HepG2 (cell line): Measurements from ENCODE around the gene MB21D2. TPM values are rescaled to one million over a fixed set of nuclear protein-coding genes. Genes with fewer than 3 reads are reported as not detected.

Experiments
- CAMTA2 ChIP-seq: sonication (generic); formaldehyde crosslinking; IDR thresholded peaks from 2 replicates; pipeline ENCODE4 v1.4.0; 2020; ENCODE audit warnings: mild to moderate bottlenecking, missing genetic modification reagents, borderline replicate concordance
- CENPX ChIP-seq: sonication (generic); formaldehyde crosslinking; IDR thresholded peaks from 2 replicates; pipeline ENCODE4 v1.9.0; 2021; ENCODE audit warnings: mild to moderate bottlenecking, missing genetic modification reagents, moderate library complexity
- JUN ChIP-seq: sonication (generic); formaldehyde crosslinking; IDR thresholded peaks from 2 replicates; pipeline ENCODE4 v1.4.0; 2020; ENCODE audit warnings: mild to moderate bottlenecking, missing genetic modification reagents
- MIXL1 ChIP-seq: IDR thresholded peaks from 2 replicates; pipeline ENCODE4 v1.6.1; 2016
- MTF1 ChIP-seq: sonication (generic); formaldehyde crosslinking; IDR thresholded peaks from 2 replicates; pipeline ENCODE4 v1.5.0; 2020; ENCODE audit warnings: missing genetic modification reagents
- NKX3-1 ChIP-seq: sonication (generic); formaldehyde crosslinking; IDR thresholded peaks from 2 replicates; pipeline ENCODE4 v1.5.0; 2020; ENCODE audit warnings: missing genetic modification reagents
- POLR2AphosphoS5 ChIP-seq: IDR thresholded peaks from 2 replicates; pipeline ENCODE4 v1.6.1; 2012; ENCODE audit warnings: low read depth, low read length
- POLR2G ChIP-seq: fragments of 200-400 bp; formaldehyde crosslinking; IDR thresholded peaks from 2 replicates; pipeline ENCODE4 v1.6.1; 2018; ENCODE audit warnings: mild to moderate bottlenecking, low read depth, low read length, moderate library complexity
- REXO4 ChIP-seq: sonication (generic); formaldehyde crosslinking; IDR thresholded peaks from 2 replicates; pipeline ENCODE4 v1.8.0; 2022; ENCODE audit warnings: missing genetic modification reagents, mild to moderate bottlenecking, borderline replicate concordance
- SP1 ChIP-seq, 2 experiments: fragments of 450-650 bp in 1 of 2; sonication (generic) in 1 of 2; formaldehyde crosslinking in 1 of 2; IDR thresholded peaks; 2 replicates each; pipeline versions ENCODE4 v1.4.0 to v1.6.1; 2016 to 2020; ENCODE audit warnings: missing genetic modification reagents in 1 of 2
- SP5 ChIP-seq: IDR thresholded peaks from 2 replicates; pipeline ENCODE4 v1.6.1; 2016; ENCODE audit warnings: low read depth, borderline replicate concordance
- TSC22D2 ChIP-seq: sonication (generic); formaldehyde crosslinking; IDR thresholded peaks from 2 replicates; pipeline ENCODE4 v1.5.1; 2020; ENCODE audit warnings: missing genetic modification reagents, mild to moderate bottlenecking, borderline replicate concordance
- WIZ ChIP-seq: sonication (generic); formaldehyde crosslinking; IDR thresholded peaks from 2 replicates; pipeline ENCODE4 v1.5.1; 2020; ENCODE audit warnings: mild to moderate bottlenecking, missing genetic modification reagents
- ZFAT ChIP-seq: sonication (generic); formaldehyde crosslinking; conservative IDR thresholded peaks from 2 replicates; pipeline ENCODE4 v1.8.1; 2023; ENCODE audit warnings: missing genetic modification reagents, inconsistent platforms
- ZNF569 ChIP-seq: sonication (generic); formaldehyde crosslinking; IDR thresholded peaks from 2 replicates; pipeline ENCODE4 v1.5.0; 2020; ENCODE audit warnings: mild to moderate bottlenecking, missing genetic modification reagents, moderate library complexity, borderline replicate concordance
- ZNF570 ChIP-seq: sonication (generic); formaldehyde crosslinking; IDR thresholded peaks from 2 replicates; pipeline ENCODE4 v1.4.0; 2020; ENCODE audit warnings: mild to moderate bottlenecking, missing genetic modification reagents, borderline replicate concordance
- ZNF670 ChIP-seq: sonication (generic); formaldehyde crosslinking; IDR thresholded peaks from 2 replicates; pipeline ENCODE4 v1.8.0; 2022; ENCODE audit warnings: mild to moderate bottlenecking, missing genetic modification reagents, borderline replicate concordance
- ZNF703 ChIP-seq: sonication (generic); formaldehyde crosslinking; IDR thresholded peaks from 2 replicates; pipeline ENCODE4 v1.5.1; 2020; ENCODE audit warnings: missing genetic modification reagents, mild to moderate bottlenecking, moderate library complexity, borderline replicate concordance
- ZNF883 ChIP-seq: sonication (generic); formaldehyde crosslinking; IDR thresholded peaks from 2 replicates; pipeline ENCODE4 v1.5.1; 2020; ENCODE audit warnings: mild to moderate bottlenecking, missing genetic modification reagents; ENCODE audit errors: not compliant biosample characterization
- polyA plus RNA-seq, 8 experiments: library from polyadenylated mRNA; depleted of rRNA in 3 of 8; stranded (reverse) in 7 of 8; unstranded in 1 of 8; fragments of >200 nt; fragmentation: Illumina TruSeq in 4 of 8; extraction: Trizol in 4 of 8; gene quantifications; 2 replicates each; pipeline versions ENCODE4 v1.2.1 to v1.2.3, GENCODE V29; 2011 to 2016; ENCODE audit warnings: low read depth in 4 of 8, missing spikeins in 1 of 8, mixed read lengths in 1 of 8; ENCODE audit not compliant: insufficient read depth in 1 of 8
- total RNA-seq, 5 experiments: library from RNA; depleted of rRNA; stranded (reverse); fragments of >200 nt; fragmentation: Illumina TruSeq; extraction: Trizol; gene quantifications; 2 replicates each; pipeline ENCODE4 v1.2.3, GENCODE V29; 2016; ENCODE audit warnings: low read depth in 1 of 5
- TF ChIP-seq, protein P1 (sequence below): sonication (generic); formaldehyde crosslinking; IDR thresholded peaks from 2 replicates; pipeline ENCODE4 v1.8.1; 2023; ENCODE audit warnings: missing genetic modification reagents, mild to moderate bottlenecking, borderline replicate concordance
- TF ChIP-seq, protein P2 (sequence below): sonication (generic); formaldehyde crosslinking; IDR thresholded peaks from 2 replicates; pipeline ENCODE4 v1.4.0; 2020; ENCODE audit warnings: mild to moderate bottlenecking, missing genetic modification reagents, borderline replicate concordance
- TF ChIP-seq, protein P3 (sequence below): sonication (generic); formaldehyde crosslinking; IDR thresholded peaks from 2 replicates; pipeline ENCODE4 v1.9.0; 2022; ENCODE audit warnings: missing genetic modification reagents, mild to moderate bottlenecking, borderline replicate concordance
- TF ChIP-seq, protein P4 (sequence below): IDR thresholded peaks from 2 replicates; pipeline ENCODE4 v1.6.1; 2016; ENCODE audit warnings: mild to moderate bottlenecking
- TF ChIP-seq, protein P5 (sequence below): sonication (generic); formaldehyde crosslinking; IDR thresholded peaks from 2 replicates; pipeline ENCODE4 v1.8.1; 2022; ENCODE audit warnings: low read depth, mild to moderate bottlenecking, missing genetic modification reagents

The MB21D2 gene
- total and polyA plus RNA-seq, 2 of the 13 experiments (the other 11 are each of a cell fraction or from before 2014, with no cell fraction given), result 0.90 to 1.6 TPM

DNA sequence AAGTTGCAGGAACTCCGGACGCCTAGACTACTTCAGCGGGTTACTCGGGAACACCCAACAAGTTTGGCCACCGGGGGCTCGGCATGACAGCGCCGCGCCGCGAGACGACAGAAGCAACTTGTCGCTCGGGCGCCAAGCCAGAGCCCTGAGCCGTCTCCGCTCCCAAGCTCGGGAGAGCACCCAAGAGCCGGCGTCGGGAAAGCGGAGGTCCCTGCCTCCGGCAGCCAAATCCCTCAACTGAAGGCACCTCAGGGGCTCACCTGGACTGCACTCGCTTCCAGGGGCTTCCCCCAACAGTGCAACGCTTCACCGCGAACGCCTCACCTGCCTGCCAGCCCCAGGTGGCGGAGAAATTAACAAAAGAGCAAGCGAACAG, 640 bp downstream of the MB21D2 start (continued):
- TF ChIP-seq ZNF670, result peak; percentile 31; the same call in 1 of the 2 replicates
- no peak for TF ChIP-seq POLR2G
- TF ChIP-seq, protein P1, sequence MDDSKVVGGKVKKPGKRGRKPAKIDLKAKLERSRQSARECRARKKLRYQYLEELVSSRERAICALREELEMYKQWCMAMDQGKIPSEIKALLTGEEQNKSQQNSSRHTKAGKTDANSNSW (CRISPR knock-in tag), result no peak
- TF ChIP-seq WIZ (CRISPR knock-in tag), result no peak
- no peak for TF ChIP-seq ZNF569 (CRISPR knock-in tag)
- no peak for TF ChIP-seq CENPX (CRISPR knock-in tag)
- no peak for TF ChIP-seq SP1 (IDR thresholded peaks at IDR 0.05)
- TF ChIP-seq SP1 (CRISPR knock-in tag; IDR thresholded peaks at IDR 0.05), result no peak
- TF ChIP-seq, protein P2, sequence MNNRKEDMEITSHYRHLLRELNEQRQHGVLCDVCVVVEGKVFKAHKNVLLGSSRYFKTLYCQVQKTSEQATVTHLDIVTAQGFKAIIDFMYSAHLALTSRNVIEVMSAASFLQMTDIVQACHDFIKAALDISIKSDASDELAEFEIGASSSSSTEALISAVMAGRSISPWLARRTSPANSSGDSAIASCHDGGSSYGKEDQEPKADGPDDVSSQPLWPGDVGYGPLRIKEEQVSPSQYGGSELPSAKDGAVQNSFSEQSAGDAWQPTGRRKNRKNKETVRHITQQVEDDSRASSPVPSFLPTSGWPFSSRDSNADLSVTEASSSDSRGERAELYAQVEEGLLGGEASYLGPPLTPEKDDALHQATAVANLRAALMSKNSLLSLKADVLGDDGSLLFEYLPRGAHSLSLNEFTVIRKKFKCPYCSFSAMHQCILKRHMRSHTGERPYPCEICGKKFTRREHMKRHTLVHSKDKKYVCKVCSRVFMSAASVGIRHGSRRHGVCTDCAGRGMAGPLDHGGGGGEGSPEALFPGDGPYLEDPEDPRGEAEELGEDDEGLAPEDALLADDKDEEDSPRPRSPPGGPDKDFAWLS (CRISPR knock-in tag), result no peak
- TF ChIP-seq CAMTA2 (CRISPR knock-in tag), result no peak
- no peak for TF ChIP-seq JUN
- TF ChIP-seq POLR2AphosphoS5, result no peak
- no peak for TF ChIP-seq NKX3-1 (CRISPR knock-in tag)
- TF ChIP-seq ZFAT (CRISPR knock-in tag), result no peak
- no peak for TF ChIP-seq MIXL1 (CRISPR knock-in tag)
- no peak for TF ChIP-seq SP5 (CRISPR knock-in tag)
- TF ChIP-seq ZNF883, result no peak
- TF ChIP-seq, protein P3, sequence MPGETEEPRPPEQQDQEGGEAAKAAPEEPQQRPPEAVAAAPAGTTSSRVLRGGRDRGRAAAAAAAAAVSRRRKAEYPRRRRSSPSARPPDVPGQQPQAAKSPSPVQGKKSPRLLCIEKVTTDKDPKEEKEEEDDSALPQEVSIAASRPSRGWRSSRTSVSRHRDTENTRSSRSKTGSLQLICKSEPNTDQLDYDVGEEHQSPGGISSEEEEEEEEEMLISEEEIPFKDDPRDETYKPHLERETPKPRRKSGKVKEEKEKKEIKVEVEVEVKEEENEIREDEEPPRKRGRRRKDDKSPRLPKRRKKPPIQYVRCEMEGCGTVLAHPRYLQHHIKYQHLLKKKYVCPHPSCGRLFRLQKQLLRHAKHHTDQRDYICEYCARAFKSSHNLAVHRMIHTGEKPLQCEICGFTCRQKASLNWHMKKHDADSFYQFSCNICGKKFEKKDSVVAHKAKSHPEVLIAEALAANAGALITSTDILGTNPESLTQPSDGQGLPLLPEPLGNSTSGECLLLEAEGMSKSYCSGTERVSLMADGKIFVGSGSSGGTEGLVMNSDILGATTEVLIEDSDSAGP (CRISPR knock-in tag), result no peak
- TF ChIP-seq, protein P4, sequence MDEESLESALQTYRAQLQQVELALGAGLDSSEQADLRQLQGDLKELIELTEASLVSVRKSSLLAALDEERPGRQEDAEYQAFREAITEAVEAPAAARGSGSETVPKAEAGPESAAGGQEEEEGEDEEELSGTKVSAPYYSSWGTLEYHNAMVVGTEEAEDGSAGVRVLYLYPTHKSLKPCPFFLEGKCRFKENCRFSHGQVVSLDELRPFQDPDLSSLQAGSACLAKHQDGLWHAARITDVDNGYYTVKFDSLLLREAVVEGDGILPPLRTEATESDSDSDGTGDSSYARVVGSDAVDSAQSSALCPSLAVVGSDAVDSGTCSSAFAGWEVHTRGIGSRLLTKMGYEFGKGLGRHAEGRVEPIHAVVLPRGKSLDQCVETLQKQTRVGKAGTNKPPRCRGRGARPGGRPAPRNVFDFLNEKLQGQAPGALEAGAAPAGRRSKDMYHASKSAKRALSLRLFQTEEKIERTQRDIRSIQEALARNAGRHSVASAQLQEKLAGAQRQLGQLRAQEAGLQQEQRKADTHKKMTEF, result peak; percentile 23; the same call in 1 of the 2 replicates
- no peak for TF ChIP-seq ZNF703 (CRISPR knock-in tag)
- TF ChIP-seq TSC22D2 (CRISPR knock-in tag), result no peak
- TF ChIP-seq MTF1 (CRISPR knock-in tag), result no peak
- TF ChIP-seq REXO4 (CRISPR knock-in tag), result no peak
- TF ChIP-seq, protein P5, sequence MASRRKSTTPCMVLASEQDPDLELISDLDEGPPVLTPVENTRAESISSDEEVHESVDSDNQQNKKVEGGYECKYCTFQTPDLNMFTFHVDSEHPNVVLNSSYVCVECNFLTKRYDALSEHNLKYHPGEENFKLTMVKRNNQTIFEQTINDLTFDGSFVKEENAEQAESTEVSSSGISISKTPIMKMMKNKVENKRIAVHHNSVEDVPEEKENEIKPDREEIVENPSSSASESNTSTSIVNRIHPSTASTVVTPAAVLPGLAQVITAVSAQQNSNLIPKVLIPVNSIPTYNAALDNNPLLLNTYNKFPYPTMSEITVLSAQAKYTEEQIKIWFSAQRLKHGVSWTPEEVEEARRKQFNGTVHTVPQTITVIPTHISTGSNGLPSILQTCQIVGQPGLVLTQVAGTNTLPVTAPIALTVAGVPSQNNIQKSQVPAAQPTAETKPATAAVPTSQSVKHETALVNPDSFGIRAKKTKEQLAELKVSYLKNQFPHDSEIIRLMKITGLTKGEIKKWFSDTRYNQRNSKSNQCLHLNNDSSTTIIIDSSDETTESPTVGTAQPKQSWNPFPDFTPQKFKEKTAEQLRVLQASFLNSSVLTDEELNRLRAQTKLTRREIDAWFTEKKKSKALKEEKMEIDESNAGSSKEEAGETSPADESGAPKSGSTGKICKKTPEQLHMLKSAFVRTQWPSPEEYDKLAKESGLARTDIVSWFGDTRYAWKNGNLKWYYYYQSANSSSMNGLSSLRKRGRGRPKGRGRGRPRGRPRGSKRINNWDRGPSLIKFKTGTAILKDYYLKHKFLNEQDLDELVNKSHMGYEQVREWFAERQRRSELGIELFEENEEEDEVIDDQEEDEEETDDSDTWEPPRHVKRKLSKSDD (CRISPR knock-in tag), result no peak
- no peak for TF ChIP-seq ZNF570 (CRISPR knock-in tag)
